DMS114 treated with DMSO at 0.1 percent for 48 hours (cell line): Measurements from ENCODE around the gene CDHR2.
A peak's percentile ranks its signal among the peaks of the same experiment; 100 is the strongest.
"Not testable (repeated sequence)": the region's sequence is repeated elsewhere in the genome, so short reads cannot be mapped to it uniquely, and the experiment has no call there.

Experiments used
- DNase-seq: peaks from one replicate; lab custom pipeline; 2025; ENCODE audit not compliant: unreplicated experiment; lab: John Stamatoyannopoulos, UW

The CDHR2 gene

GRCh38 chr5:176595386-176595943 is 46.3 kb downstream of the CDHR2 start:
- DNase-seq, result no peak

GRCh38 chr5:176596069-176596644 is 47.0 kb downstream of the CDHR2 start:
- DNase-seq, result no peak

- DNase-seq, result no peak
Measured at GRCh38 chr5:176596689-176597416, 47.7 kb downstream of the CDHR2 start.

- no peak for DNase-seq
Measured at GRCh38 chr5:176597417-176598389, 48.6 kb downstream of the CDHR2 start.

GRCh38 chr5:176599749-176600430 is 50.7 kb downstream of the CDHR2 start:
- not testable (repeated sequence) for DNase-seq

GRCh38 chr5:176601901-176602482 is 52.9 kb downstream of the CDHR2 start:
- no peak for DNase-seq

- no peak for DNase-seq
Measured at GRCh38 chr5:176603091-176603490, 53.9 kb downstream of the CDHR2 start.

GRCh38 chr5:176606032-176606431 is 56.9 kb downstream of the CDHR2 start:
- no peak for DNase-seq

- DNase-seq, result no peak
Measured at GRCh38 chr5:176606875-176607274, 57.7 kb downstream of the CDHR2 start.

GRCh38 chr5:176608142-176608705 is 59.1 kb downstream of the CDHR2 start:
- no peak for DNase-seq

GRCh38 chr5:176608937-176609723 is 60.0 kb downstream of the CDHR2 start:
- DNase-seq, result no peak

- DNase-seq, result peak; percentile 40
Measured at GRCh38 chr5:176609724-176610434, 60.7 kb downstream of the CDHR2 start, which contains the start of gene GPRIN1. TSS of gene GPRIN1 (minus strand) at chr5:176610156. CDS start at chr5:176599834, 10,322 bp downstream.

GRCh38 chr5:176610435-176610773 is 61.3 kb downstream of the CDHR2 start:
- DNase-seq, result no peak

GRCh38 chr5:176611435-176611834 is 62.3 kb downstream of the CDHR2 start:
- DNase-seq, result no peak

GRCh38 chr5:176612008-176612407 is 62.9 kb downstream of the CDHR2 start:
- no peak for DNase-seq

- DNase-seq, result no peak
Measured at GRCh38 chr5:176612855-176613254, 63.7 kb downstream of the CDHR2 start.

GRCh38 chr5:176614805-176615478 is 65.8 kb downstream of the CDHR2 start:
- DNase-seq, result no peak

GRCh38 chr5:176616511-176616910 is 67.4 kb downstream of the CDHR2 start:
- DNase-seq, result no peak
